ENCODE data around the gene SLC10A7.

- TF ChIP-seq RBBP5 (conservative IDR thresholded peaks at IDR 0.05) (no peak), SUZ12 (IDR thresholded peaks at IDR 0.05; ENCODE audit: unreplicated experiment) (no peak), STAT3 (IDR thresholded peaks at IDR 0.05; ENCODE audit: low read depth, low read length) (no peak), FOXM1 (IDR thresholded peaks at IDR 0.05; ENCODE audit: low read depth, low read length) (no peak), EZH2 (IDR thresholded peaks at IDR 0.05; ENCODE audit: borderline replicate concordance, control insufficient read depth, low read depth, low read length) (no peak), SUPT20H (IDR thresholded peaks at IDR 0.05; ENCODE audit: borderline replicate concordance, control insufficient read depth, low read depth, low read length) (no peak), IRF5 (IDR thresholded peaks at IDR 0.05; ENCODE audit: borderline replicate concordance) (no peak), IKZF1 (conservative IDR thresholded peaks at IDR 0.05) (no peak), ETV6 (conservative IDR thresholded peaks at IDR 0.05 in 1 of 2, IDR thresholded peaks at IDR 0.05 in 1 of 2; ENCODE audit: borderline replicate concordance in 1 of 2, low read depth in 1 of 2) (no peak), CTCF (IDR thresholded peaks at IDR 0.05 in 2 of 3, conservative IDR thresholded peaks at IDR 0.05 in 1 of 3; ENCODE audit: control insufficient read depth in 2 of 3, extremely low read depth in 1 of 3, insufficient read depth in 1 of 3, low read depth in 3 of 3, low read length in 3 of 3) (no peak), ESRRA (IDR thresholded peaks at IDR 0.05; ENCODE audit: low read length) (no peak), BRCA1 (IDR thresholded peaks at IDR 0.05; ENCODE audit: low read depth, low read length) (no peak), KAT2A (conservative IDR thresholded peaks at IDR 0.05; ENCODE audit: control insufficient read depth, low read depth, low read length) (no peak)
- TF ChIP-seq, protein P1, sequence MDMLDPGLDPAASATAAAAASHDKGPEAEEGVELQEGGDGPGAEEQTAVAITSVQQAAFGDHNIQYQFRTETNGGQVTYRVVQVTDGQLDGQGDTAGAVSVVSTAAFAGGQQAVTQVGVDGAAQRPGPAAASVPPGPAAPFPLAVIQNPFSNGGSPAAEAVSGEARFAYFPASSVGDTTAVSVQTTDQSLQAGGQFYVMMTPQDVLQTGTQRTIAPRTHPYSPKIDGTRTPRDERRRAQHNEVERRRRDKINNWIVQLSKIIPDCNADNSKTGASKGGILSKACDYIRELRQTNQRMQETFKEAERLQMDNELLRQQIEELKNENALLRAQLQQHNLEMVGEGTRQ (IDR thresholded peaks at IDR 0.05; ENCODE audit: borderline replicate concordance, low read depth, low read length) = no peak
Measured at GRCh38 chr4:146398896-146399445, 122.8 kb downstream of the SLC10A7 start.
